Endodermal cell (in vitro differentiated cells): Measurements from ENCODE around the gene GCNT2. TPM values are rescaled to one million over a fixed set of nuclear protein-coding genes. Genes with fewer than 3 reads are reported as not detected.
A peak's percentile ranks its signal among the peaks of the same experiment; 100 is the strongest.

ENCODE experiments used
- DNase-seq: peaks from one replicate; pipeline ENCODE4 v3.0.0-alpha.2; 2017
- H3K27ac ChIP-seq: 2 replicates; pipeline ENCODE4 v1.5.1; 2013; ENCODE audit warnings: mild to moderate bottlenecking, low read depth, low read length, moderate library complexity
- H3K27me3 ChIP-seq: 2 replicates; pipeline ENCODE4 v1.6.1; 2013; ENCODE audit warnings: mild to moderate bottlenecking, low read length, moderate library complexity; ENCODE audit not compliant: insufficient read depth, control insufficient read depth, poor library complexity, severe bottlenecking
- H3K36me3 ChIP-seq: 2 replicates; pipeline ENCODE4 v1.7.0; 2013; ENCODE audit warnings: mild to moderate bottlenecking, low read length, moderate library complexity; ENCODE audit not compliant: control insufficient read depth, insufficient read depth
- H3K4me1 ChIP-seq: one replicate; pipeline ENCODE4 v1.7.0; 2013; ENCODE audit warnings: low read length; ENCODE audit not compliant: control insufficient read depth, insufficient read depth
- H3K4me3 ChIP-seq: 2 replicates; pipeline ENCODE4 v1.5.1; 2013; ENCODE audit warnings: mild to moderate bottlenecking, low read length, moderate library complexity
- H3K9ac ChIP-seq: 2 replicates; pipeline ENCODE4 v1.6.1; 2013; ENCODE audit warnings: mild to moderate bottlenecking, low read length, moderate library complexity; ENCODE audit not compliant: poor library complexity, severe bottlenecking; ENCODE audit errors: extremely low read depth
- H3K9me3 ChIP-seq: 2 replicates; pipeline ENCODE4 v1.6.1; 2013; ENCODE audit warnings: mild to moderate bottlenecking, low read length, moderate library complexity; ENCODE audit not compliant: control insufficient read depth
- H3K27ac Mint-ChIP-seq: 2 replicates; pipeline ENCODE4 v1.8.0; 2020; ENCODE audit warnings: mixed read lengths
- H3K27me3 Mint-ChIP-seq: 2 replicates; pipeline ENCODE4 v1.8.0; 2021; ENCODE audit warnings: mild to moderate bottlenecking, mixed read lengths; ENCODE audit not compliant: insufficient read depth
- H3K36me3 Mint-ChIP-seq: 2 replicates; pipeline ENCODE4 v1.8.0; 2020; ENCODE audit warnings: low read depth, mixed read lengths
- H3K4me1 Mint-ChIP-seq: 2 replicates; pipeline ENCODE4 v1.8.0; 2020; ENCODE audit warnings: mixed read lengths
- H3K4me3 Mint-ChIP-seq: 2 replicates; pipeline ENCODE4 v1.8.0; 2020; ENCODE audit warnings: mild to moderate bottlenecking, moderate library complexity, mixed read lengths
- H3K9me3 Mint-ChIP-seq: 2 replicates; pipeline ENCODE4 v1.8.0; 2020; ENCODE audit warnings: mild to moderate bottlenecking, mixed read lengths
- CTCF ChIP-seq: fragments of 200-600 bp; sonication (generic); conservative IDR thresholded peaks from 2 replicates; pipeline ENCODE4 v1.5.0; 2021; ENCODE audit warnings: antibody characterized with exemption, mild to moderate bottlenecking
- WGBS, 2 experiments: methylation state at CpG; one replicate each; pipeline versions ENCODE4 v1.1.5 to v1.1.7; 2013; ENCODE audit warnings: missing lambda C conversion rate in 2 of 2, mixed read lengths in 1 of 2; ENCODE audit not compliant: insufficient coverage in 1 of 2, insufficient read length in 1 of 2; 5-methylcytosine and 5-hydroxymethylcytosine counted together
- total RNA-seq, 2 donors: library from RNA; stranded (reverse); fragmentation: NEBNext Ultra II Directional in 1 of 2; extraction: Animal tissue kit (Norgen Biotek cat#: 25700) in 1 of 2; gene quantifications; 2 replicates in 1 of 2; 3 replicates in 1 of 2; pipeline ENCODE4 v1.2.1, GENCODE V29; 2021

The GCNT2 gene
- total RNA-seq, 2 donors from 2014 or later: 23.3 to 24.9 TPM

- H3K27ac ChIP-seq: no peak overlapping the region
- H3K4me1 ChIP-seq: peaks cover 3% of the 10 kb centered on the region
- H3K4me3 Mint-ChIP-seq: no peak overlapping the region
- TF ChIP-seq CTCF: no peak
- H3K4me1 Mint-ChIP-seq: peaks cover 27% of the 10 kb centered on the region
- peaks cover 1% of the 10 kb centered on the region for H3K36me3 ChIP-seq
- H3K9me3 ChIP-seq: peaks cover 1% of the 10 kb centered on the region
- WGBS, 2 experiments: 98% methylated on average over 5 to 6 of the region's 6 CpGs
- peaks cover 10% of the 10 kb centered on the region for H3K36me3 Mint-ChIP-seq
- no peaks in the 10 kb centered on the region for H3K27me3 Mint-ChIP-seq
- H3K9me3 Mint-ChIP-seq: peaks cover under 1% of the 10 kb centered on the region
- no peaks in the 10 kb centered on the region for H3K27me3 ChIP-seq
- H3K4me3 ChIP-seq: no peak overlapping the region
- peak; percentile 20 for DNase-seq
- no peak overlapping the region for H3K9ac ChIP-seq
- H3K27ac Mint-ChIP-seq: no peak overlapping the region
Measured at GRCh38 chr6:10603219-10603618, 82.1 kb downstream of the GCNT2 start.

- no peak for TF ChIP-seq CTCF
- H3K36me3 ChIP-seq: peaks cover 9% of the 10 kb centered on the region
Measured at GRCh38 chr6:10609038-10609437, 87.9 kb downstream of the GCNT2 start.

GRCh38 chr6:10610289-10610688 is 89.1 kb downstream of the GCNT2 start:
- Histone ChIP-seq H3K9me3 (peaks cover 14% of the 10 kb centered on the region), H3K9ac (no peak overlapping the region), H3K4me3 (no peak overlapping the region), H3K27me3 (no peaks in the 10 kb centered on the region), H3K4me1 (peaks cover 3% of the 10 kb centered on the region), H3K27ac (no peak overlapping the region), H3K36me3 (peaks cover 9% of the 10 kb centered on the region)
- WGBS, 2 experiments: 96 to 100% methylated on average over 1 of the region's 1 CpG
- TF ChIP-seq CTCF: no peak
- Mint-ChIP-seq H3K4me1 (peaks cover 15% of the 10 kb centered on the region), H3K27ac (no peak overlapping the region), H3K36me3 (peaks cover 26% of the 10 kb centered on the region), H3K4me3 (no peak overlapping the region), H3K9me3 (peaks cover 22% of the 10 kb centered on the region), H3K27me3 (peaks cover 15% of the 10 kb centered on the region)
- no peak for DNase-seq

More at GRCh38 chr6:10609038-10609437, 87.9 kb downstream of the GCNT2 start:
- peaks cover 22% of the 10 kb centered on the region for H3K9me3 Mint-ChIP-seq
- Histone ChIP-seq H3K9ac (no peak overlapping the region), H3K27me3 (no peaks in the 10 kb centered on the region), H3K27ac (no peak overlapping the region), H3K4me1 (peaks cover 3% of the 10 kb centered on the region), H3K9me3 (peaks cover 14% of the 10 kb centered on the region), H3K4me3 (no peak overlapping the region)
- peaks cover 20% of the 10 kb centered on the region for H3K36me3 Mint-ChIP-seq
- H3K27ac Mint-ChIP-seq: no peak overlapping the region
- H3K4me3 Mint-ChIP-seq: no peak overlapping the region
- peaks cover 5% of the 10 kb centered on the region for H3K27me3 Mint-ChIP-seq
- 92 to 100% methylated on average over 1 of the region's 1 CpG for WGBS, 2 experiments
- H3K4me1 Mint-ChIP-seq: peaks cover 15% of the 10 kb centered on the region
- no peak for DNase-seq
